ENCODE data around the gene VAV2. TPM values are rescaled to one million over a fixed set of nuclear protein-coding genes. Genes with fewer than 3 reads are reported as not detected.

The VAV2 gene
- total RNA-seq, 4 donors from 2014 or later = 9.1 to 13.5 (median 10.1) TPM

DNA sequence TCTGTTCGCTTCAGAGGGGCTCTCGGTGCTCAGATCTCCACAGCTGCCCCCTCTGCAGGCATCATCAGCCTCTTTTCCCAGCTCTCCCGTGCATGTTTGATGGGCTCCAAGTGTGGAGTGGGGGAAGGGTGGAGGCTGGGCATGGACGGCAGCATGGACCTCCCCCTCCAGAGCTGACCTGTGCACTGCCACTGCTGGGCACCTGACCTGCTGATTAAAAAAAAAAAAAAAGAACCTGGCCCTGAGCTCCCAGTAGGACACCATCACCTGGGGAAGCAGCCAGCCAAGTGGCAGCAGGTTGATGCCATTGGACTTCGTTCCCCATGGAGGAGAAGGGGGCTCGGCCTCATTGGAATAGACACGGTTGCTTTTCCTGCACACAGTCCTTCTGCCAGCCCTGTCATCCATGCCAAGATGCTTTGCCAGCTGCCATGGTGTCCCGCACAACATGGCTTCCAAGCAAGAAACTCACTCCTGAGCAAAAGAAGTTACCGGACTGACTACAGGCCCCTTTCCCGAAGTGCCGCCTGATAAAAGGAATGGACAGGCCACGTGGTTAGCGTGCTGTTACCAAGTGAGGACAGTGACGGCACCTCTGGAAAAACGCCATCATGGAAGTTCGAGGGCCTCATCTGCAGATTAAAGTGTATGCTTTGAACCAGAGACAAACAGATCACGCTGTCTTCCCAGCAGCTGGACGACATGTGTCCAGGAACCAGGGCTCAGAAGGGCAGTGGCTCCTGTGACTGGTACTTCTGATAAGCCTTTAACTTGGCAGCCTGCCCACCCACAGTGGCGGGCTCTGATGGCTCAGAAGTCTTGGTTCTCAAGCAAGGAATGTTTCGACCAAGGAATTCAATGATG, 18.4 kb upstream of the VAV2 start:
- H3K36me3 ChIP-seq = no peaks in the 10 kb centered on the region
- intact Hi-C loops (cut with DNase I) = no loop called here
- TF ChIP-seq POLR2AphosphoS5 (IDR thresholded peaks at IDR 0.05) (no peak), EP300 (IDR thresholded peaks at IDR 0.05) (no peak), POLR2A (IDR thresholded peaks at IDR 0.05; ENCODE audit: low read depth) (no peak)
- TF ChIP-seq, protein P1, sequence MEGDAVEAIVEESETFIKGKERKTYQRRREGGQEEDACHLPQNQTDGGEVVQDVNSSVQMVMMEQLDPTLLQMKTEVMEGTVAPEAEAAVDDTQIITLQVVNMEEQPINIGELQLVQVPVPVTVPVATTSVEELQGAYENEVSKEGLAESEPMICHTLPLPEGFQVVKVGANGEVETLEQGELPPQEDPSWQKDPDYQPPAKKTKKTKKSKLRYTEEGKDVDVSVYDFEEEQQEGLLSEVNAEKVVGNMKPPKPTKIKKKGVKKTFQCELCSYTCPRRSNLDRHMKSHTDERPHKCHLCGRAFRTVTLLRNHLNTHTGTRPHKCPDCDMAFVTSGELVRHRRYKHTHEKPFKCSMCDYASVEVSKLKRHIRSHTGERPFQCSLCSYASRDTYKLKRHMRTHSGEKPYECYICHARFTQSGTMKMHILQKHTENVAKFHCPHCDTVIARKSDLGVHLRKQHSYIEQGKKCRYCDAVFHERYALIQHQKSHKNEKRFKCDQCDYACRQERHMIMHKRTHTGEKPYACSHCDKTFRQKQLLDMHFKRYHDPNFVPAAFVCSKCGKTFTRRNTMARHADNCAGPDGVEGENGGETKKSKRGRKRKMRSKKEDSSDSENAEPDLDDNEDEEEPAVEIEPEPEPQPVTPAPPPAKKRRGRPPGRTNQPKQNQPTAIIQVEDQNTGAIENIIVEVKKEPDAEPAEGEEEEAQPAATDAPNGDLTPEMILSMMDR (IDR thresholded peaks at IDR 0.05) = no peak
- WGBS = 85% methylated on average over 19 of the region's 20 CpGs
- H3K27ac ChIP-seq (replicated peaks in 1 of 4) = no peak overlapping the region
- no peak for DNase-seq (ENCODE audit: extremely low spot score)
- H3K9me3 ChIP-seq = no peaks in the 10 kb centered on the region
- H3K4me1 ChIP-seq = peaks cover 0 to 4% (median 0%) of the 10 kb centered on the region in 4 donors
- H3K27me3 ChIP-seq = peaks cover 0 to 10% (median 0%) of the 10 kb centered on the region in 4 donors
- no peak overlapping the region for H3K4me3 ChIP-seq

DNA sequence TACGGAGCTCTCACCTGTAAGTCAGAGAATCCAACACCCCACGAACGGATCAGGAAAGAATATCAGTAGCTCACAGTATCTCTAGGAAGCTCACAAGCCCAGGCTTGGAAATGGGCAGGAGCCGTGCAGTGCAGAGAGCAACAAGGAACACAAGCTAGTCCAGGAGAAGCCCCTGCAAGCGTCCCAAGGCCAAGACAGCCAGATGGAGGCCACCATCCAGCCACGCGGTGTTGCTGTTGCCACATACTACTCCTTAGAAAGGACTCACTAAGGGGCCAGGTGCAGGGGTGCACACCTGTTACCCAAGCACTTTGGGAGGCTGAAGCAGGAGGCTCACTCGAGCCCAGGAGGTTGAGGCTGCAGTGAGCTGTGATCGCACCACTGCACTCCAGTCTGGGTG, 15.4 kb upstream of the VAV2 start:
- no peaks in the 10 kb centered on the region for H3K36me3 ChIP-seq
- H3K9me3 ChIP-seq = no peaks in the 10 kb centered on the region
- no peak overlapping the region for H3K4me3 ChIP-seq
- intact Hi-C loops (cut with DNase I) = no loop called here
- peaks cover 0 to 4% (median 0%) of the 10 kb centered on the region in 4 donors for H3K4me1 ChIP-seq
- TF ChIP-seq EP300 (IDR thresholded peaks at IDR 0.05) (no peak), POLR2A (IDR thresholded peaks at IDR 0.05; ENCODE audit: low read depth) (no peak), POLR2AphosphoS5 (IDR thresholded peaks at IDR 0.05) (no peak)
- TF ChIP-seq, protein P1 (IDR thresholded peaks at IDR 0.05) = no peak
- no peak overlapping the region for H3K27ac ChIP-seq (replicated peaks in 1 of 4)
- no peak for DNase-seq (ENCODE audit: extremely low spot score)
- 88% methylated on average over 7 of the region's 9 CpGs for WGBS
- H3K27me3 ChIP-seq = peaks cover 0 to 27% (median 0%) of the 10 kb centered on the region in 4 donors

DNA sequence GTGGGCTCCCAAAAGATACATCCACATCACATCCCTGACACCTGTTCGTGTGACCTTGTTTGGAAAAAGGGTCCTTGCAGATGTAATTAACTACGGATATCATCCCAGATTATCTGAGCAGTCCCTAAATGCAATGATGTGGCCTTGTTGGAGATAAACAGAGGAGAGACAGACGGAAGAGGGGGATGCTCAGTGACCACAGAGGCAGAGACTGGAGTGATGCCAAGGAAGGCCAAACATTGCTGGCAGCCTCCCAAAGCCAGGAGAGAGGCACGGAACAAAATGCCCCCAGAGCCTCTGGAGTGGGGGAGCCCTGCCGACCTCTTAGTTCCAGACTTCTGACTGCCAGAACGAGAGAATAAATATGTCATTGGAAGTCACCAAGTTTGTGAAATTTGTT, 15.0 kb upstream of the VAV2 start:
- TF ChIP-seq POLR2AphosphoS5 (IDR thresholded peaks at IDR 0.05) = no peak
- no peak for TF ChIP-seq EP300 (IDR thresholded peaks at IDR 0.05)
- TF ChIP-seq POLR2A (IDR thresholded peaks at IDR 0.05; ENCODE audit: low read depth) = no peak
- TF ChIP-seq, protein P1 (IDR thresholded peaks at IDR 0.05) = no peak
- no peaks in the 10 kb centered on the region for H3K9me3 ChIP-seq
- H3K27ac ChIP-seq (replicated peaks in 1 of 4) = no peak overlapping the region
- peaks cover 0 to 4% (median 0%) of the 10 kb centered on the region in 4 donors for H3K4me1 ChIP-seq
- peaks cover 0 to 27% (median 0%) of the 10 kb centered on the region in 4 donors for H3K27me3 ChIP-seq
- intact Hi-C loops (cut with DNase I) = no loop called here
- no peaks in the 10 kb centered on the region for H3K36me3 ChIP-seq
- H3K4me3 ChIP-seq = no peak overlapping the region
- DNase-seq (ENCODE audit: extremely low spot score) = no peak
- 48% methylated on average over 6 of the region's 6 CpGs for WGBS

DNA sequence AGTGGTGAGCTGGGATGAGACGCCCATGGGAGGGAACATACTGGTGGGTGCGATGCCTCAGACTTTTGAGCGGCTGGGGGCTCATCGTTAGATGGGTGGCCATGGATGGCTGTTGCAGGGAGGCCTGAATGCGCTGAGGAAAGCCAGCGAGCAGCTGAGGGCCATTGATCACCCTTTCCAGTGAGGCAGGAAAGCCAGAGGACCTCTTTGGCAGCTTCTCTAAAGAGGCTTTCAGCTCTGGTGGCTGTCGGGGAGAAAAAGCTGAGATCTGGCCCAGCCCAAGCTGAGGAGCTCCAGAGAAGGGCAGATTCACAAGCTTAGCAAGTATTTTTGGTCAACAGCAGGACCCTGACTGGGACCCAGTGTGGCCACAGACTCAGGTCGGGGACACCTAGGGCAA, 13.3 kb upstream of the VAV2 start:
- intact Hi-C loops (cut with DNase I) = no loop called here
- TF ChIP-seq EP300 (IDR thresholded peaks at IDR 0.05) (no peak), POLR2A (IDR thresholded peaks at IDR 0.05; ENCODE audit: low read depth) (no peak)
- TF ChIP-seq, protein P1 (IDR thresholded peaks at IDR 0.05) = no peak
- no peaks in the 10 kb centered on the region for H3K4me1 ChIP-seq
- H3K4me3 ChIP-seq = no peak overlapping the region
- no peak for DNase-seq (ENCODE audit: extremely low spot score)
- H3K36me3 ChIP-seq = no peaks in the 10 kb centered on the region
- no peak overlapping the region for H3K27ac ChIP-seq (replicated peaks in 1 of 4)
- no peaks in the 10 kb centered on the region for H3K9me3 ChIP-seq
- H3K27me3 ChIP-seq = peaks cover 0 to 33% (median 0%) of the 10 kb centered on the region in 4 donors
- 89% methylated on average over 8 of the region's 8 CpGs for WGBS

All from esophagus muscularis mucosa (tissue), 4 donors.